ENCODE results near the gene ZNF837.

DNA sequence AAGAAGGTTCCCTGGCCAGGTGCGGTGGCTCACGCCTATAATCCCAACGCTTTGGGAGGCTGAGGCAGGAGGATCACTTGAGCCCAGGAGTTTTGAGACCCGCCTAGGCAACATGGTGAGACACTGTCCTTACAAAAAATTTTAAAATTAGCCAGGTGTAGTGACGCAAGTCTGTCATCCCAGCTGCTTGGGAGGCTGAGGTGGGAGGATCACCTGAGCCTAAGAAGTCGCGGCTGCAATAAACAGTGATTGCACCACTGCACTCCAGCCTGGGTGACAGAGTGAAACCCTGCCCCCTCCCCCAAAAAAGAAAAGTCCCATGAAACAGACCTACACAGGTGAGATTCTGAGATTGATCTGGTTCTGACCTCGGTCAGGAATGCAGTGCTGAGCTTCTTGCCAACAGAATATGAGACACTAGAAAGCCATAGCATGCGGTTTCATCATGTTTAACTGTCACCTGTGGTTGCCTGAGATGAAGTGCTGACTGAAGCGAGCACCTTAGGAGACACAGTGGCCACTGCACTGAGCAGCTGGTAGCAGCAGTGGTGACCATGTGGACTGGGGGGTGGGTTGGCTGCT lies 25.5 kb downstream of the ZNF837 start:
- TF ChIP-seq, protein P1, sequence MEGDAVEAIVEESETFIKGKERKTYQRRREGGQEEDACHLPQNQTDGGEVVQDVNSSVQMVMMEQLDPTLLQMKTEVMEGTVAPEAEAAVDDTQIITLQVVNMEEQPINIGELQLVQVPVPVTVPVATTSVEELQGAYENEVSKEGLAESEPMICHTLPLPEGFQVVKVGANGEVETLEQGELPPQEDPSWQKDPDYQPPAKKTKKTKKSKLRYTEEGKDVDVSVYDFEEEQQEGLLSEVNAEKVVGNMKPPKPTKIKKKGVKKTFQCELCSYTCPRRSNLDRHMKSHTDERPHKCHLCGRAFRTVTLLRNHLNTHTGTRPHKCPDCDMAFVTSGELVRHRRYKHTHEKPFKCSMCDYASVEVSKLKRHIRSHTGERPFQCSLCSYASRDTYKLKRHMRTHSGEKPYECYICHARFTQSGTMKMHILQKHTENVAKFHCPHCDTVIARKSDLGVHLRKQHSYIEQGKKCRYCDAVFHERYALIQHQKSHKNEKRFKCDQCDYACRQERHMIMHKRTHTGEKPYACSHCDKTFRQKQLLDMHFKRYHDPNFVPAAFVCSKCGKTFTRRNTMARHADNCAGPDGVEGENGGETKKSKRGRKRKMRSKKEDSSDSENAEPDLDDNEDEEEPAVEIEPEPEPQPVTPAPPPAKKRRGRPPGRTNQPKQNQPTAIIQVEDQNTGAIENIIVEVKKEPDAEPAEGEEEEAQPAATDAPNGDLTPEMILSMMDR (tag by site-specific recombination; IDR thresholded peaks at IDR 0.05): no peak
- TF ChIP-seq, protein P2, sequence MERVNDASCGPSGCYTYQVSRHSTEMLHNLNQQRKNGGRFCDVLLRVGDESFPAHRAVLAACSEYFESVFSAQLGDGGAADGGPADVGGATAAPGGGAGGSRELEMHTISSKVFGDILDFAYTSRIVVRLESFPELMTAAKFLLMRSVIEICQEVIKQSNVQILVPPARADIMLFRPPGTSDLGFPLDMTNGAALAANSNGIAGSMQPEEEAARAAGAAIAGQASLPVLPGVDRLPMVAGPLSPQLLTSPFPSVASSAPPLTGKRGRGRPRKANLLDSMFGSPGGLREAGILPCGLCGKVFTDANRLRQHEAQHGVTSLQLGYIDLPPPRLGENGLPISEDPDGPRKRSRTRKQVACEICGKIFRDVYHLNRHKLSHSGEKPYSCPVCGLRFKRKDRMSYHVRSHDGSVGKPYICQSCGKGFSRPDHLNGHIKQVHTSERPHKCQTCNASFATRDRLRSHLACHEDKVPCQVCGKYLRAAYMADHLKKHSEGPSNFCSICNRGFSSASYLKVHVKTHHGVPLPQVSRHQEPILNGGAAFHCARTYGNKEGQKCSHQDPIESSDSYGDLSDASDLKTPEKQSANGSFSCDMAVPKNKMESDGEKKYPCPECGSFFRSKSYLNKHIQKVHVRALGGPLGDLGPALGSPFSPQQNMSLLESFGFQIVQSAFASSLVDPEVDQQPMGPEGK (tag by site-specific recombination; IDR thresholded peaks at IDR 0.05): no peak

All from HEK293 (cell line).